HepG2 (cell line): ENCODE measurements around the gene TCF3.

Source experiments
- CBFB ChIP-seq: sonication (generic); formaldehyde crosslinking; IDR thresholded peaks from 2 replicates; pipeline ENCODE4 v1.4.0; 2020; ENCODE audit warnings: missing genetic modification reagents
- PTBP1 ChIP-seq: fragments of 200-400 bp; formaldehyde crosslinking; IDR thresholded peaks from 2 replicates; pipeline ENCODE4 v1.6.1; 2018; ENCODE audit warnings: low read length, low read depth; ENCODE audit not compliant: poor library complexity, severe bottlenecking

- no peak for TF ChIP-seq PTBP1
- TF ChIP-seq CBFB, result no peak
Observed at GRCh38 chr19:1619703-1620102, 32.7 kb downstream of the TCF3 start.
